Skeletal muscle tissue (tissue), 4 donors: Measurements from ENCODE around the gene ARFGAP3. TPM values are rescaled to one million over a fixed set of nuclear protein-coding genes. Genes with fewer than 3 reads are reported as not detected.

Experiments
- H3K27ac ChIP-seq: one replicate; pipeline ENCODE4 v1.7.0; 2013; ENCODE audit warnings: mild to moderate bottlenecking, low read depth, low read length, inconsistent platforms
- H3K27me3 ChIP-seq, 3 donors: one replicate each; pipeline ENCODE4 v1.7.0; 2013; ENCODE audit warnings: low read length in 3 of 3; ENCODE audit not compliant: control insufficient read depth in 3 of 3, insufficient read depth in 3 of 3
- H3K36me3 ChIP-seq, 3 donors: one replicate each; pipeline ENCODE4 v1.7.0; 2013; ENCODE audit warnings: low read length in 3 of 3; ENCODE audit not compliant: control insufficient read depth in 3 of 3, insufficient read depth in 3 of 3
- H3K4me1 ChIP-seq, 3 donors: one replicate each; pipeline ENCODE4 v1.7.0; 2013; ENCODE audit warnings: low read length in 3 of 3, mild to moderate bottlenecking in 3 of 3; ENCODE audit not compliant: control insufficient read depth in 3 of 3, insufficient read depth in 3 of 3
- H3K4me3 ChIP-seq, 3 donors: one replicate each; pipeline ENCODE4 v1.7.0; 2013; ENCODE audit warnings: low read length in 3 of 3
- H3K9ac ChIP-seq, 3 donors: one replicate each; pipeline ENCODE4 v1.7.0; 2013; ENCODE audit warnings: low read length in 3 of 3, mild to moderate bottlenecking in 3 of 3, moderate library complexity in 2 of 3, low read depth in 1 of 3
- H3K9me3 ChIP-seq, 3 donors: one replicate each; pipeline ENCODE4 v1.7.0; 2013; ENCODE audit warnings: low read length in 3 of 3; ENCODE audit not compliant: control insufficient read depth in 3 of 3
- total RNA-seq: library from RNA; depleted of rRNA; stranded (reverse); fragments of >200 nt; gene quantifications from one replicate; pipeline ENCODE4 v1.2.3, GENCODE V29; 2014
- donor health status: Osteomylitis.

Gene ARFGAP3
- 32.9 TPM for total RNA-seq

- H3K9me3 ChIP-seq, result no peaks in the 10 kb centered on the region
- H3K4me1 ChIP-seq, result peaks cover 20 to 35% (median 32%) of the 10 kb centered on the region in 3 donors
Observed at GRCh38 chr22:42856865-42857704, at the start of gene ARFGAP3. TSS of gene ARFGAP3 (minus strand) at chr22:42857273. CDS start at chr22:42857182, 91 bp downstream.

GRCh38 chr22:42905702-42906183 is 48.7 kb upstream of the ARFGAP3 start:
- Histone ChIP-seq H3K4me1 (peaks cover 74 to 95% (median 90%) of the 10 kb centered on the region in 3 donors), H3K27me3 (no peaks in the 10 kb centered on the region), H3K27ac (peak overlapping the region; percentile 46)

More at GRCh38 chr22:42856865-42857704, at the start of gene ARFGAP3:
- peaks cover 0 to 3% (median 0%) of the 10 kb centered on the region in 3 donors for H3K36me3 ChIP-seq
- H3K9ac ChIP-seq, result peak within 1 kb of the TSS; percentile 91 to 97 (median 91)
- H3K4me3 ChIP-seq, result peak within 1 kb of the TSS; percentile 89 to 93 (median 92)
- no peaks in the 10 kb centered on the region for H3K27me3 ChIP-seq
- peak within 1 kb of the TSS; percentile 94 for H3K27ac ChIP-seq

GRCh38 chr22:42905217-42905616 is 48.1 kb upstream of the ARFGAP3 start:
- Histone ChIP-seq H3K27me3 (no peaks in the 10 kb centered on the region), H3K9ac (peak overlapping the region in 2 of 3 donors; percentile 40), H3K36me3 (peaks cover 0 to 3% (median 0%) of the 10 kb centered on the region in 3 donors), H3K9me3 (no peaks in the 10 kb centered on the region), H3K4me3 (peak overlapping the region in 1 of 3 donors; percentile 46), H3K27ac (peak overlapping the region; percentile 46), H3K4me1 (peaks cover 74 to 94% (median 89%) of the 10 kb centered on the region in 3 donors)

More at GRCh38 chr22:42905702-42906183, 48.7 kb upstream of the ARFGAP3 start:
- H3K9ac ChIP-seq, result peak overlapping the region in 2 of 3 donors; percentile 28 to 40
- peak overlapping the region in 1 of 3 donors; percentile 46 for H3K4me3 ChIP-seq
- H3K36me3 ChIP-seq, result peaks cover 0 to 3% (median 0%) of the 10 kb centered on the region in 3 donors
- H3K9me3 ChIP-seq, result no peaks in the 10 kb centered on the region

- H3K27me3 ChIP-seq, result no peaks in the 10 kb centered on the region
- no peak overlapping the region for H3K4me3 ChIP-seq
- H3K36me3 ChIP-seq, result no peaks in the 10 kb centered on the region
- no peaks in the 10 kb centered on the region for H3K9me3 ChIP-seq
- peaks cover 71 to 94% (median 86%) of the 10 kb centered on the region in 3 donors for H3K4me1 ChIP-seq
- H3K27ac ChIP-seq, result no peak overlapping the region
- H3K9ac ChIP-seq, result no peak overlapping the region
Observed at GRCh38 chr22:42904050-42904449, 47.0 kb upstream of the ARFGAP3 start.

- Histone ChIP-seq H3K9me3 (no peaks in the 10 kb centered on the region), H3K27ac (peak overlapping the region; percentile 1), H3K4me3 (no peak overlapping the region), H3K4me1 (peaks cover 61 to 90% (median 81%) of the 10 kb centered on the region in 3 donors), H3K27me3 (no peaks in the 10 kb centered on the region), H3K36me3 (no peaks in the 10 kb centered on the region), H3K9ac (peak overlapping the region in 1 of 3 donors; percentile 25)
Observed at GRCh38 chr22:42902875-42903510, 45.9 kb upstream of the ARFGAP3 start.

GRCh38 chr22:42901790-42902508 is 44.9 kb upstream of the ARFGAP3 start:
- Histone ChIP-seq H3K27ac (peak overlapping the region; percentile 80), H3K36me3 (no peaks in the 10 kb centered on the region), H3K4me3 (peak overlapping the region in 1 of 3 donors; percentile 41), H3K4me1 (peaks cover 50 to 80% (median 70%) of the 10 kb centered on the region in 3 donors), H3K9ac (peak overlapping the region in 2 of 3 donors; percentile 50 to 65), H3K9me3 (no peaks in the 10 kb centered on the region), H3K27me3 (no peaks in the 10 kb centered on the region)

GRCh38 chr22:42897960-42898359 is 40.9 kb upstream of the ARFGAP3 start:
- Histone ChIP-seq H3K9me3 (no peaks in the 10 kb centered on the region), H3K36me3 (no peaks in the 10 kb centered on the region), H3K4me1 (peaks cover 52 to 78% (median 71%) of the 10 kb centered on the region in 3 donors), H3K27me3 (no peaks in the 10 kb centered on the region), H3K27ac (no peak overlapping the region), H3K9ac (peak overlapping the region in 1 of 3 donors; percentile 28), H3K4me3 (no peak overlapping the region)

- Histone ChIP-seq H3K9me3 (no peaks in the 10 kb centered on the region), H3K4me3 (peak overlapping the region in 1 of 3 donors; percentile 10), H3K27ac (peak overlapping the region; percentile 21), H3K36me3 (peaks cover 4 to 7% (median 4%) of the 10 kb centered on the region in 3 donors), H3K9ac (no peak overlapping the region), H3K27me3 (no peaks in the 10 kb centered on the region), H3K4me1 (peaks cover 44 to 75% (median 64%) of the 10 kb centered on the region in 3 donors)
Observed at GRCh38 chr22:42895541-42895981, 38.5 kb upstream of the ARFGAP3 start.

GRCh38 chr22:42895087-42895486 is 38.0 kb upstream of the ARFGAP3 start:
- Histone ChIP-seq H3K27me3 (no peaks in the 10 kb centered on the region), H3K4me3 (no peak overlapping the region), H3K9me3 (no peaks in the 10 kb centered on the region), H3K9ac (peak overlapping the region in 2 of 3 donors; percentile 4 to 30), H3K4me1 (peaks cover 43 to 71% (median 61%) of the 10 kb centered on the region in 3 donors), H3K27ac (peak overlapping the region; percentile 21), H3K36me3 (peaks cover 4 to 7% (median 4%) of the 10 kb centered on the region in 3 donors)
